WTC11 (cell line): ENCODE results near the gene SLC28A1. TPM values are rescaled to one million over a fixed set of nuclear protein-coding genes. Genes with fewer than 3 reads are reported as not detected.
A peak's percentile ranks its signal among the peaks of the same experiment; 100 is the strongest.

Experiments
- ATAC-seq: fragments of 200-7000 bp; cut with Tn5 transposase; 2 replicates; pipeline ENCODE4 v1.10.0; 2021; ENCODE audit warnings: mild to moderate bottlenecking, moderate library complexity
- CTCF ChIA-PET: fragments of 300-600 bp; sonication (Branson Sonifier 250); formaldehyde crosslinking; loops from one replicate; lab custom pipeline; 2021; ENCODE audit warnings: antibody characterized with exemption; lab: Charles Lee
- POLR2A ChIA-PET: fragments of 350-600 bp; sonication (Branson Sonifier 250); formaldehyde crosslinking; loops from one replicate; lab custom pipeline; 2021; ENCODE audit warnings: antibody characterized with exemption; lab: Charles Lee
- DNase-seq: peaks from one replicate; pipeline ENCODE4 v3.0.0; 2021; ENCODE audit warnings: low spot score
- H3K27ac Mint-ChIP-seq: 2 replicates; pipeline ENCODE4 v1.8.0; 2021; ENCODE audit warnings: mixed read lengths
- H3K27me3 Mint-ChIP-seq: 2 replicates; pipeline ENCODE4 v1.8.0; 2021; ENCODE audit warnings: low read depth, mild to moderate bottlenecking, moderate library complexity, mixed read lengths
- H3K36me3 Mint-ChIP-seq: 2 replicates; pipeline ENCODE4 v1.8.0; 2021; ENCODE audit warnings: mixed read lengths
- H3K4me1 Mint-ChIP-seq: 2 replicates; pipeline ENCODE4 v1.8.0; 2022; ENCODE audit warnings: mixed read lengths
- H3K4me3 Mint-ChIP-seq: 2 replicates; pipeline ENCODE4 v1.8.0; 2021; ENCODE audit warnings: mild to moderate bottlenecking, moderate library complexity, mixed read lengths
- H3K9me3 Mint-ChIP-seq: 2 replicates; pipeline ENCODE4 v1.8.0; 2021; ENCODE audit warnings: mixed read lengths
- ATF1 ChIP-seq: sonication (generic); formaldehyde crosslinking; IDR thresholded peaks from 2 replicates; pipeline ENCODE4 v1.8.1; 2023; ENCODE audit warnings: mild to moderate bottlenecking, moderate library complexity, missing genetic modification reagents
- CREM ChIP-seq: sonication (generic); formaldehyde crosslinking; IDR thresholded peaks from 2 replicates; pipeline ENCODE4 v1.8.1; 2022; ENCODE audit warnings: mild to moderate bottlenecking, missing genetic modification reagents, moderate library complexity
- E2F5 ChIP-seq: sonication (generic); formaldehyde crosslinking; IDR thresholded peaks from 2 replicates; pipeline ENCODE4 v1.8.1; 2022; ENCODE audit warnings: mild to moderate bottlenecking, moderate library complexity, missing genetic modification reagents
- FOXK1 ChIP-seq: sonication (generic); formaldehyde crosslinking; IDR thresholded peaks from 2 replicates; pipeline ENCODE4 v1.8.0; 2022; ENCODE audit warnings: mild to moderate bottlenecking, moderate library complexity, missing genetic modification reagents
- MLX ChIP-seq: sonication (generic); formaldehyde crosslinking; IDR thresholded peaks from 2 replicates; pipeline ENCODE4 v1.8.1; 2023; ENCODE audit warnings: mild to moderate bottlenecking, missing genetic modification reagents, moderate library complexity
- NFATC4 ChIP-seq: fragments of 250-450 bp; sonication (Bioruptor Pico); IDR thresholded peaks from 2 replicates; pipeline ENCODE4 v1.9.0; 2021; ENCODE audit warnings: mild to moderate bottlenecking
- OVOL2 ChIP-seq: fragments of 250-450 bp; sonication (Bioruptor Pico); IDR thresholded peaks from 2 replicates; pipeline ENCODE4 v1.9.0; 2021; ENCODE audit warnings: mild to moderate bottlenecking, borderline replicate concordance
- USF1 ChIP-seq: sonication (generic); formaldehyde crosslinking; IDR thresholded peaks from 2 replicates; pipeline ENCODE4 v1.8.0; 2022; ENCODE audit warnings: mild to moderate bottlenecking, missing genetic modification reagents
- ZBTB43 ChIP-seq: sonication (generic); formaldehyde crosslinking; IDR thresholded peaks from 2 replicates; pipeline ENCODE4 v1.8.1; 2023; ENCODE audit warnings: mild to moderate bottlenecking, missing genetic modification reagents
- ZNF121 ChIP-seq: sonication (generic); formaldehyde crosslinking; IDR thresholded peaks from 2 replicates; pipeline ENCODE4 v1.8.0; 2023; ENCODE audit warnings: missing genetic modification reagents
- ZNF138 ChIP-seq: sonication (generic); formaldehyde crosslinking; conservative IDR thresholded peaks from 2 replicates; pipeline ENCODE4 v1.8.1; 2022; ENCODE audit warnings: mild to moderate bottlenecking, moderate library complexity, missing genetic modification reagents
- ZNF232 ChIP-seq: sonication (generic); formaldehyde crosslinking; IDR thresholded peaks from 2 replicates; pipeline ENCODE4 v1.8.0; 2022; ENCODE audit warnings: mild to moderate bottlenecking, missing genetic modification reagents
- ZNF396 ChIP-seq: fragments of 250-450 bp; sonication (Bioruptor Pico); IDR thresholded peaks from 2 replicates; pipeline ENCODE4 v1.8.0; 2021; ENCODE audit warnings: mild to moderate bottlenecking, moderate library complexity, borderline replicate concordance
- ZNF423 ChIP-seq: fragments of 250-450 bp; sonication (Bioruptor Pico); IDR thresholded peaks from 2 replicates; pipeline ENCODE4 v2.1.2; 2022; ENCODE audit warnings: mild to moderate bottlenecking, moderate library complexity
- ZNF425 ChIP-seq: fragments of 250-450 bp; sonication (Bioruptor Pico); conservative IDR thresholded peaks from 2 replicates; pipeline ENCODE4 v1.9.0; 2021; ENCODE audit warnings: mild to moderate bottlenecking
- ZNF671 ChIP-seq: fragments of 250-450 bp; sonication (Bioruptor Pico); IDR thresholded peaks from 2 replicates; pipeline ENCODE4 v1.8.0; 2021; ENCODE audit warnings: mild to moderate bottlenecking
- total RNA-seq: library from RNA; stranded (reverse); gene quantifications from 3 replicates; pipeline ENCODE4 v1.2.3, GENCODE V29; 2021
- TF ChIP-seq, protein P1 (sequence below): fragments of 250-450 bp; sonication (Bioruptor Pico); IDR thresholded peaks from 2 replicates; pipeline ENCODE4 v1.8.0; 2021; ENCODE audit warnings: mild to moderate bottlenecking
- TF ChIP-seq, protein P2 (sequence below): sonication (generic); formaldehyde crosslinking; conservative IDR thresholded peaks from 2 replicates; pipeline ENCODE4 v1.8.1; 2023; ENCODE audit warnings: mild to moderate bottlenecking, low read depth, missing genetic modification reagents, moderate library complexity
- TF ChIP-seq, protein P3 (sequence below): fragments of 250-450 bp; sonication (Bioruptor Pico); IDR thresholded peaks from 2 replicates; pipeline ENCODE4 v1.9.0; 2021; ENCODE audit warnings: mild to moderate bottlenecking, borderline replicate concordance

SLC28A1 gene
- total RNA-seq, 1 experiment from 2014 or later: not detected

- TF ChIP-seq E2F5 (peak; percentile 88), OVOL2 (CRISPR knock-in tag) (no peak), ZNF423 (CRISPR knock-in tag) (peak; percentile 97), USF1 (CRISPR knock-in tag) (peak; percentile 29), ZBTB43 (CRISPR knock-in tag) (0 out of 2 replicates have a peak, but pooled peaks have one; percentile 80), ZNF121 (CRISPR knock-in tag) (peak; percentile 100), ZNF138 (CRISPR knock-in tag) (no peak), CREM (CRISPR knock-in tag) (peak; percentile 64; the same call in 1 of the 2 replicates), FOXK1 (CRISPR knock-in tag) (peak; percentile 54; the same call in 1 of the 2 replicates)
These were observed 96.0 kb downstream of the SLC28A1 start (continued) for GRCh38 chr15:84980196-84981053.

DNA sequence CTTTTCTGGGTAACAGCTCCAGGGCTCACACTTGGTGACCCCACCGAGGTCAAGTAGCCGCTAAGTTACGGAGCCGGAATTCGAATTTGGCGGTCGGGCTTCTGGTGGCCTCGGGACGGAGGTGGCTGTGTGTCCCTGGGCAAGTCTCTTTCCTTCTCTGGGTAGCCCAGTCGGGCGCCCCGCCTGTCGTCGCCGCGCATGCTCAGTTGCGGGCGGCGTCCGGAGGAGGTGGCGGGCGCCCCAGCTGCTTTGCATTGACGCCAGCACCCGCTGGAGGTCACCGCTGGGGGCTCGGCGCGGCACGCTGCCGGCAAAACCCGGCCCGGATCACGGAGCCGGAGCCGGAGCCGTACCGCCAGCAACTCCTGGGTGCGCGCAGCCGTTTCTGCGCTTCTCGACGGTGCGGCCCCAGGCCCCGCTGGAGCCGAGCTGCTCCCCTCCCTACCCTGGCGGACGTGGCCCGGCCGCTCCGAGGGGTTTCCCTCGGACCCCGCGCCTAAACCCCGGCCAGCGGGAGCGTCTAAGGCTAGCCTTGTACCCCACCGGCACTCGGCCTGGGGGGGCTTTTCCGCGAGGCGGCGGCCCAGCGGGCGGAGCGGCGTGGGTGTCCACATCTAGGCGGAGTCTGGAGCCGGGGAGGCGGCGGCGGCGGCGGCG, 96.7 kb downstream of the SLC28A1 start:
- no peaks in the 10 kb centered on the region for H3K36me3 Mint-ChIP-seq
- DNase-seq (peak; percentile 94), ATAC-seq (peak; percentile 69)
- CTCF ChIA-PET: interaction anchor here (0.6 to 2.7 kb wide), 14 partner anchors 13 to 410 kb away, joined by 3 to 22 read pairs (median 5); partner anchors contain the start of gene ALPK3
- POLR2A ChIA-PET: interaction anchor here (0.6 to 2.0 kb wide), 3 partner anchors 27 to 1494 kb away, joined by 3 to 5 read pairs (median 3); no protein-coding TSS in a partner anchor
- no peaks in the 10 kb centered on the region for H3K9me3 Mint-ChIP-seq
- H3K27ac Mint-ChIP-seq: no peak overlapping the region; the same call in 1 of the 2 replicates
- H3K4me3 Mint-ChIP-seq: peak overlapping the region; percentile 89
- peaks cover 29% of the 10 kb centered on the region for H3K4me1 Mint-ChIP-seq
- H3K27me3 Mint-ChIP-seq: peaks cover 54% of the 10 kb centered on the region
- TF ChIP-seq MLX (no peak), ZNF396 (CRISPR knock-in tag) (no peak), ZNF232 (CRISPR knock-in tag) (peak; percentile 67; the same call in 1 of the 2 replicates), ZNF425 (CRISPR knock-in tag) (no peak), ATF1 (no peak), ZNF671 (no peak), NFATC4 (CRISPR knock-in tag) (no peak)
- TF ChIP-seq, protein P1, sequence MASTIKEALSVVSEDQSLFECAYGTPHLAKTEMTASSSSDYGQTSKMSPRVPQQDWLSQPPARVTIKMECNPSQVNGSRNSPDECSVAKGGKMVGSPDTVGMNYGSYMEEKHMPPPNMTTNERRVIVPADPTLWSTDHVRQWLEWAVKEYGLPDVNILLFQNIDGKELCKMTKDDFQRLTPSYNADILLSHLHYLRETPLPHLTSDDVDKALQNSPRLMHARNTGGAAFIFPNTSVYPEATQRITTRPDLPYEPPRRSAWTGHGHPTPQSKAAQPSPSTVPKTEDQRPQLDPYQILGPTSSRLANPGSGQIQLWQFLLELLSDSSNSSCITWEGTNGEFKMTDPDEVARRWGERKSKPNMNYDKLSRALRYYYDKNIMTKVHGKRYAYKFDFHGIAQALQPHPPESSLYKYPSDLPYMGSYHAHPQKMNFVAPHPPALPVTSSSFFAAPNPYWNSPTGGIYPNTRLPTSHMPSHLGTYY: no peak
- TF ChIP-seq, protein P2, sequence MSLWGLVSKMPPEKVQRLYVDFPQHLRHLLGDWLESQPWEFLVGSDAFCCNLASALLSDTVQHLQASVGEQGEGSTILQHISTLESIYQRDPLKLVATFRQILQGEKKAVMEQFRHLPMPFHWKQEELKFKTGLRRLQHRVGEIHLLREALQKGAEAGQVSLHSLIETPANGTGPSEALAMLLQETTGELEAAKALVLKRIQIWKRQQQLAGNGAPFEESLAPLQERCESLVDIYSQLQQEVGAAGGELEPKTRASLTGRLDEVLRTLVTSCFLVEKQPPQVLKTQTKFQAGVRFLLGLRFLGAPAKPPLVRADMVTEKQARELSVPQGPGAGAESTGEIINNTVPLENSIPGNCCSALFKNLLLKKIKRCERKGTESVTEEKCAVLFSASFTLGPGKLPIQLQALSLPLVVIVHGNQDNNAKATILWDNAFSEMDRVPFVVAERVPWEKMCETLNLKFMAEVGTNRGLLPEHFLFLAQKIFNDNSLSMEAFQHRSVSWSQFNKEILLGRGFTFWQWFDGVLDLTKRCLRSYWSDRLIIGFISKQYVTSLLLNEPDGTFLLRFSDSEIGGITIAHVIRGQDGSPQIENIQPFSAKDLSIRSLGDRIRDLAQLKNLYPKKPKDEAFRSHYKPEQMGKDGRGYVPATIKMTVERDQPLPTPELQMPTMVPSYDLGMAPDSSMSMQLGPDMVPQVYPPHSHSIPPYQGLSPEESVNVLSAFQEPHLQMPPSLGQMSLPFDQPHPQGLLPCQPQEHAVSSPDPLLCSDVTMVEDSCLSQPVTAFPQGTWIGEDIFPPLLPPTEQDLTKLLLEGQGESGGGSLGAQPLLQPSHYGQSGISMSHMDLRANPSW (CRISPR knock-in tag): no peak
- TF ChIP-seq, protein P3, sequence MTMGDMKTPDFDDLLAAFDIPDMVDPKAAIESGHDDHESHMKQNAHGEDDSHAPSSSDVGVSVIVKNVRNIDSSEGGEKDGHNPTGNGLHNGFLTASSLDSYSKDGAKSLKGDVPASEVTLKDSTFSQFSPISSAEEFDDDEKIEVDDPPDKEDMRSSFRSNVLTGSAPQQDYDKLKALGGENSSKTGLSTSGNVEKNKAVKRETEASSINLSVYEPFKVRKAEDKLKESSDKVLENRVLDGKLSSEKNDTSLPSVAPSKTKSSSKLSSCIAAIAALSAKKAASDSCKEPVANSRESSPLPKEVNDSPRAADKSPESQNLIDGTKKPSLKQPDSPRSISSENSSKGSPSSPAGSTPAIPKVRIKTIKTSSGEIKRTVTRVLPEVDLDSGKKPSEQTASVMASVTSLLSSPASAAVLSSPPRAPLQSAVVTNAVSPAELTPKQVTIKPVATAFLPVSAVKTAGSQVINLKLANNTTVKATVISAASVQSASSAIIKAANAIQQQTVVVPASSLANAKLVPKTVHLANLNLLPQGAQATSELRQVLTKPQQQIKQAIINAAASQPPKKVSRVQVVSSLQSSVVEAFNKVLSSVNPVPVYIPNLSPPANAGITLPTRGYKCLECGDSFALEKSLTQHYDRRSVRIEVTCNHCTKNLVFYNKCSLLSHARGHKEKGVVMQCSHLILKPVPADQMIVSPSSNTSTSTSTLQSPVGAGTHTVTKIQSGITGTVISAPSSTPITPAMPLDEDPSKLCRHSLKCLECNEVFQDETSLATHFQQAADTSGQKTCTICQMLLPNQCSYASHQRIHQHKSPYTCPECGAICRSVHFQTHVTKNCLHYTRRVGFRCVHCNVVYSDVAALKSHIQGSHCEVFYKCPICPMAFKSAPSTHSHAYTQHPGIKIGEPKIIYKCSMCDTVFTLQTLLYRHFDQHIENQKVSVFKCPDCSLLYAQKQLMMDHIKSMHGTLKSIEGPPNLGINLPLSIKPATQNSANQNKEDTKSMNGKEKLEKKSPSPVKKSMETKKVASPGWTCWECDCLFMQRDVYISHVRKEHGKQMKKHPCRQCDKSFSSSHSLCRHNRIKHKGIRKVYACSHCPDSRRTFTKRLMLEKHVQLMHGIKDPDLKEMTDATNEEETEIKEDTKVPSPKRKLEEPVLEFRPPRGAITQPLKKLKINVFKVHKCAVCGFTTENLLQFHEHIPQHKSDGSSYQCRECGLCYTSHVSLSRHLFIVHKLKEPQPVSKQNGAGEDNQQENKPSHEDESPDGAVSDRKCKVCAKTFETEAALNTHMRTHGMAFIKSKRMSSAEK (CRISPR knock-in tag): no peak
